ENCODE measurements around the gene BTN3A1.

The BTN3A1 gene

GRCh38 chr6:26426691-26427450 is 24.8 kb downstream of the BTN3A1 start:
- DNase-seq (ENCODE audit: low read depth) = no peak
- no peak for TF ChIP-seq CTCF (IDR thresholded peaks at IDR 0.05; ENCODE audit: low read depth, low read length)
- TF ChIP-seq POLR2A (IDR thresholded peaks at IDR 0.05; ENCODE audit: extremely low read depth, insufficient read length) = no peak
- no peak for TF ChIP-seq MYC (IDR thresholded peaks at IDR 0.05; ENCODE audit: low read depth, low read length)
- TF ChIP-seq MAX (IDR thresholded peaks at IDR 0.05; ENCODE audit: low read depth, low read length) = no peak
- H3K4me3 ChIP-seq (ENCODE audit: low read depth, low read length) = no peak overlapping the region

- TF ChIP-seq MYC (IDR thresholded peaks at IDR 0.05; ENCODE audit: low read depth, low read length) (no peak), CTCF (IDR thresholded peaks at IDR 0.05; ENCODE audit: low read depth, low read length) (no peak), POLR2A (IDR thresholded peaks at IDR 0.05; ENCODE audit: extremely low read depth, insufficient read length) (no peak), MAX (IDR thresholded peaks at IDR 0.05; ENCODE audit: low read depth, low read length) (no peak)
- H3K4me3 ChIP-seq (ENCODE audit: low read depth, low read length) = no peak overlapping the region
- no peak for DNase-seq (ENCODE audit: low read depth)
Observed at GRCh38 chr6:26427451-26427809, 25.4 kb downstream of the BTN3A1 start.

- TF ChIP-seq CTCF (IDR thresholded peaks at IDR 0.05; ENCODE audit: low read depth, low read length) (no peak), MAX (IDR thresholded peaks at IDR 0.05; ENCODE audit: low read depth, low read length) (no peak), MYC (IDR thresholded peaks at IDR 0.05; ENCODE audit: low read depth, low read length) (no peak), POLR2A (IDR thresholded peaks at IDR 0.05; ENCODE audit: extremely low read depth, insufficient read length) (no peak)
- DNase-seq (ENCODE audit: low read depth) = no peak
- no peak overlapping the region for H3K4me3 ChIP-seq (ENCODE audit: low read depth, low read length)
Observed at GRCh38 chr6:26428206-26428605, 26.1 kb downstream of the BTN3A1 start.

GRCh38 chr6:26430787-26431186 is 28.7 kb downstream of the BTN3A1 start:
- no peak overlapping the region for H3K4me3 ChIP-seq (ENCODE audit: low read depth, low read length)
- no peak for DNase-seq (ENCODE audit: low read depth)
- no peak for TF ChIP-seq MAX (IDR thresholded peaks at IDR 0.05; ENCODE audit: low read depth, low read length)

- no peak for DNase-seq (ENCODE audit: low read depth)
- no peak overlapping the region for H3K4me3 ChIP-seq (ENCODE audit: low read depth, low read length)
- no peak for TF ChIP-seq MAX (IDR thresholded peaks at IDR 0.05; ENCODE audit: low read depth, low read length)
- TF ChIP-seq MYC (IDR thresholded peaks at IDR 0.05; ENCODE audit: low read depth, low read length) = no peak
- TF ChIP-seq CTCF (IDR thresholded peaks at IDR 0.05; ENCODE audit: low read depth, low read length) = no peak
- TF ChIP-seq POLR2A (IDR thresholded peaks at IDR 0.05; ENCODE audit: extremely low read depth, insufficient read length) = no peak
Observed at GRCh38 chr6:26431258-26432172, 29.4 kb downstream of the BTN3A1 start.

Measured in NB4 (cell line).